ENCODE measurements around the gene MRPL43.

Gene MRPL43

GRCh38 chr10:100998183-100998990, 11.1 kb upstream of the MRPL43 start:
- Histone ChIP-seq H2AFZ (ENCODE audit: low read depth) (peak overlapping the region; percentile 92), H4K20me1 (ENCODE audit: insufficient read depth) (no peaks in the 10 kb centered on the region)

GRCh38 chr10:100997360-100998182, 10.3 kb upstream of the MRPL43 start:
- H2AFZ ChIP-seq (ENCODE audit: low read depth): peak overlapping the region; percentile 92
- H3K4me3 ChIP-seq (IDR thresholded peaks at IDR 0.05; ENCODE audit: insufficient read depth, low read depth, low read length): no peak overlapping the region
- H3K9ac ChIP-seq: peak overlapping the region; percentile 72
- H3K36me3 ChIP-seq (ENCODE audit: insufficient read depth): no peaks in the 10 kb centered on the region
- H3K27me3 ChIP-seq (ENCODE audit: insufficient read depth, low read depth): no peaks in the 10 kb centered on the region
- peaks cover 25% of the 10 kb centered on the region for H3K4me1 ChIP-seq (ENCODE audit: low read depth, poor library complexity, severe bottlenecking)
- H3K79me2 ChIP-seq (ENCODE audit: insufficient read depth, low read depth): no peaks in the 10 kb centered on the region
- H4K20me1 ChIP-seq (ENCODE audit: insufficient read depth): no peaks in the 10 kb centered on the region
- peak; percentile 88 for TF ChIP-seq CTCF (conservative IDR thresholded peaks at IDR 0.05; ENCODE audit: low read depth, low read length)
- H3K27ac ChIP-seq: peak overlapping the region; percentile 93
- H3K4me2 ChIP-seq: peak overlapping the region; percentile 100

More at GRCh38 chr10:100998183-100998990, 11.1 kb upstream of the MRPL43 start:
- no peak for TF ChIP-seq CTCF (conservative IDR thresholded peaks at IDR 0.05; ENCODE audit: low read depth, low read length)
- peak overlapping the region; percentile 72 for H3K9ac ChIP-seq
- H3K79me2 ChIP-seq (ENCODE audit: insufficient read depth, low read depth): no peaks in the 10 kb centered on the region
- H3K4me1 ChIP-seq (ENCODE audit: low read depth, poor library complexity, severe bottlenecking): peaks cover 25% of the 10 kb centered on the region
- H3K27me3 ChIP-seq (ENCODE audit: insufficient read depth, low read depth): no peaks in the 10 kb centered on the region
- peak overlapping the region; percentile 93 for H3K27ac ChIP-seq
- no peaks in the 10 kb centered on the region for H3K36me3 ChIP-seq (ENCODE audit: insufficient read depth)
- no peak overlapping the region for H3K4me3 ChIP-seq (IDR thresholded peaks at IDR 0.05; ENCODE audit: insufficient read depth, low read depth, low read length)
- peak overlapping the region; percentile 100 for H3K4me2 ChIP-seq

DNA sequence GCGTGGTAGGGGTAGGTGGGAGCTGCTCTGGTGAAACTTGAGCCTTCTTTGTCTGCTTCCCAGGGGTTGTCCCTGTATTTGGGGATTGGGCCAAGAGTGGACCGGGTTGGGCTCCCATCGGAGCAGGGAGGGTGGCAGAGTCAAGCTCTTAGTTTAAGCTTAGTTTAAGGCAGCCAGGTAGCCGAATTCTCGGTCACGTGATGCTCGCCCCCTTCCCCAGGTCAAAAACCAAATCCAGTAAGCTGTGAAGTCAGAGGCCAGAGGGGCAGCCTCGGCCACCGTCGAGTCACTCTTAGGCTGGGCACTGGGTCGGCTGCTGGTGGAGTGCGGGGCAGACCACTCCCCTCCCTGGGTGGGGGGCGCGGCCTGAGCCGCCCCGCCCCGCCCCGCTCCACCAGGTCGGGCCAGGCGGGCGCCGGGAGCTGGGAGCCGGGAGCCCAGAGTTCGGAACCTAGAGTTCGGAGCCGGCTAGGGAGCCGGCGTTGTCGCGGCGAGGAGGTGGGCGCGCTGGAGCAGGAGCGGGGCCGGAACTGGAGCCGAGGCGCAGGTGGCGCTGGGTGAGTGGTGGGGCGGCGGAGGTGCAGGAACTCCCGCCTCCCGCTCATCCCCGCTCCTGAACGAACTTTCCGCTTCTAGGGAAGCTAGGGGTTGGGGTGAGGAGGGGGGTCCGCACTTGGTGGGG, 9.5 kb upstream of the MRPL43 start:
- no peak for TF ChIP-seq CTCF (conservative IDR thresholded peaks at IDR 0.05; ENCODE audit: low read depth, low read length)
- Histone ChIP-seq H3K79me2 (ENCODE audit: insufficient read depth, low read depth) (no peaks in the 10 kb centered on the region), H3K27ac (peak overlapping the region; percentile 93), H3K4me2 (peak overlapping the region; percentile 100), H3K4me3 (IDR thresholded peaks at IDR 0.05; ENCODE audit: insufficient read depth, low read depth, low read length) (no peak overlapping the region), H3K4me1 (ENCODE audit: low read depth, poor library complexity, severe bottlenecking) (peaks cover 21% of the 10 kb centered on the region), H3K27me3 (ENCODE audit: insufficient read depth, low read depth) (no peaks in the 10 kb centered on the region), H2AFZ (ENCODE audit: low read depth) (peak overlapping the region; percentile 92), H4K20me1 (ENCODE audit: insufficient read depth) (no peaks in the 10 kb centered on the region), H3K36me3 (ENCODE audit: insufficient read depth) (no peaks in the 10 kb centered on the region), H3K9ac (peak overlapping the region; percentile 72)

GRCh38 chr10:100995181-100995580, 7.9 kb upstream of the MRPL43 start:
- 0 out of 2 replicates have a peak, but pooled peaks cover 5% of the 10 kb centered on the region for H3K36me3 ChIP-seq (ENCODE audit: insufficient read depth)

More at GRCh38 chr10:100995181-100995580, 7.9 kb upstream of the MRPL43 start:
- no peak overlapping the region for H3K4me3 ChIP-seq (IDR thresholded peaks at IDR 0.05; ENCODE audit: insufficient read depth, low read depth, low read length)
- no peaks in the 10 kb centered on the region for H4K20me1 ChIP-seq (ENCODE audit: insufficient read depth)
- H2AFZ ChIP-seq (ENCODE audit: low read depth): no peak overlapping the region
- no peak overlapping the region for H3K4me2 ChIP-seq
- TF ChIP-seq CTCF (conservative IDR thresholded peaks at IDR 0.05; ENCODE audit: low read depth, low read length): no peak
- peaks cover 6% of the 10 kb centered on the region; the same call in 1 of the 2 replicates for H3K79me2 ChIP-seq (ENCODE audit: insufficient read depth, low read depth)
- no peak overlapping the region for H3K9ac ChIP-seq
- peaks cover 17% of the 10 kb centered on the region for H3K4me1 ChIP-seq (ENCODE audit: low read depth, poor library complexity, severe bottlenecking)
- H3K27ac ChIP-seq: no peak overlapping the region
- no peaks in the 10 kb centered on the region for H3K27me3 ChIP-seq (ENCODE audit: insufficient read depth, low read depth)

Data from KMS-11 (cell line).